Measurements from ENCODE around the gene CNIH4.

GRCh38 chr1:224368409-224368808, 11.7 kb downstream of the CNIH4 start:
- TF ChIP-seq, protein P1, sequence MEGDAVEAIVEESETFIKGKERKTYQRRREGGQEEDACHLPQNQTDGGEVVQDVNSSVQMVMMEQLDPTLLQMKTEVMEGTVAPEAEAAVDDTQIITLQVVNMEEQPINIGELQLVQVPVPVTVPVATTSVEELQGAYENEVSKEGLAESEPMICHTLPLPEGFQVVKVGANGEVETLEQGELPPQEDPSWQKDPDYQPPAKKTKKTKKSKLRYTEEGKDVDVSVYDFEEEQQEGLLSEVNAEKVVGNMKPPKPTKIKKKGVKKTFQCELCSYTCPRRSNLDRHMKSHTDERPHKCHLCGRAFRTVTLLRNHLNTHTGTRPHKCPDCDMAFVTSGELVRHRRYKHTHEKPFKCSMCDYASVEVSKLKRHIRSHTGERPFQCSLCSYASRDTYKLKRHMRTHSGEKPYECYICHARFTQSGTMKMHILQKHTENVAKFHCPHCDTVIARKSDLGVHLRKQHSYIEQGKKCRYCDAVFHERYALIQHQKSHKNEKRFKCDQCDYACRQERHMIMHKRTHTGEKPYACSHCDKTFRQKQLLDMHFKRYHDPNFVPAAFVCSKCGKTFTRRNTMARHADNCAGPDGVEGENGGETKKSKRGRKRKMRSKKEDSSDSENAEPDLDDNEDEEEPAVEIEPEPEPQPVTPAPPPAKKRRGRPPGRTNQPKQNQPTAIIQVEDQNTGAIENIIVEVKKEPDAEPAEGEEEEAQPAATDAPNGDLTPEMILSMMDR (IDR thresholded peaks at IDR 0.05) = no peak
- TF ChIP-seq POLR2A (IDR thresholded peaks at IDR 0.05) = no peak

Measured in uterus (tissue), 2 donors.